ENCODE data around the gene FAM50A. TPM values are rescaled to one million over a fixed set of nuclear protein-coding genes. Genes with fewer than 3 reads are reported as not detected.

FAM50A gene
- total and polyA plus RNA-seq, 2 of the 4 experiments (the other 2 are of a cell fraction): 46.4 to 119 TPM

DNA sequence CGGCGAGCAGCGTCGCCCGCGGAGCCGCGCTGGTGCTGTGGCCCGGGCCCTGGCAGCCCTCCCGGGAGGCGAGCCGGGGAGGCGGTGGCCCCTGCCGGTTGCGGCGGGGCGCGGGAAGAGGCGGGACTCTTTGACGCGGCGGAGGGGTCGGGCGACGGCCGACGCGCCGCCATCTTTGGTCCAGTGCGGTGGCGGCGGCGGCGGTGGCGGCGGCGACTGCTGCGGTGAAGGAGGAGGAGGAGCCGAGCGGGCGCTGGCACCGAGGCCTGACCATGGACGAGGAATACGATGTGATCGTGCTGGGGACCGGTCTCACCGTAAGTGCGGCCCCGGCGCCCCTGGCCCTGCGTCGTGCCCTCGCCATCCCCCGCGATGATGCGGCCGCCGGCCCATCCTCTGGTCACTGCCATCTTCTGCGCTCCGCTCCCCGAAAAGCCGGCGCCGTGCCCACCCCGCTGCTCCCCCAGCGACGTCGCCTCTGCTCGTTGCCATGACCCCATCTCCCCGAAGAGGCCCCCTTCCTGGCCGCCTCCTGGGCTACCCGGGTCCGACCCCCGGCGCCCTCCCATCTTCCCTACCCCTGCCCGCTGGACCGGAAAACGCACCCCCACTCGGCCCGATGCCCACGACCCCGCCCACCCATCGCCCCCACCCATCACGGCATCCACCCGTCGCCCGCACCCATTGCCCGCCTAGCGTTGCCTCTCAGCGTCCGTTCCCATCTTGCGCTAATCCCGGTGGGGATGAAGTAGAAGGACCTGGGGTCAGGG lies 6.8 kb upstream of the FAM50A start, which contains the start of gene GDI1:
Gene GDI1 (plus strand): TSS at position 172 of the 770 bp plus-strand sequence. CDS start 101 bp downstream, at position 273.
- Histone ChIP-seq H3K27me3 (ENCODE audit: control insufficient read depth, insufficient read depth, low read length) (no peaks in the 10 kb centered on the region), H3K23ac (ENCODE audit: low read depth, low read length) (peak within 1 kb of the TSS; percentile 85), H2AK9ac (replicated peaks; ENCODE audit: low read depth, low read length, poor library complexity) (peak within 1 kb of the TSS; percentile 98), H2AFZ (replicated peaks; ENCODE audit: low read length, poor library complexity) (peak within 1 kb of the TSS; percentile 89), H3K9me3 (ENCODE audit: control insufficient read depth, insufficient read depth, low read length) (no peaks in the 10 kb centered on the region), H3K27ac (ENCODE audit: insufficient read depth, low read length) (peak within 1 kb of the TSS; percentile 95), H4K91ac (ENCODE audit: insufficient read depth, low read depth, low read length) (peak within 1 kb of the TSS; percentile 56), H2BK120ac (ENCODE audit: low read depth, low read length) (no peak within 1 kb of the TSS), H3K9ac (ENCODE audit: low read depth, low read length) (peak within 1 kb of the TSS; percentile 87), H3K18ac (ENCODE audit: low read depth, low read length) (peak within 1 kb of the TSS; percentile 81), H3K4me3 (ENCODE audit: insufficient read depth, low read depth, low read length) (peak within 1 kb of the TSS; percentile 98), H3K4me1 (ENCODE audit: control insufficient read depth, insufficient read depth, low read length) (peaks cover 3% of the 10 kb centered on the region), H3K9me1 (ENCODE audit: insufficient read depth, low read length) (no peaks in the 10 kb centered on the region), H2AK5ac (ENCODE audit: low read depth, low read length) (peak within 1 kb of the TSS; percentile 87), H3K36me3 (ENCODE audit: control insufficient read depth, insufficient read depth, low read length) (peaks cover 49% of the 10 kb centered on the region), H3K4me2 (ENCODE audit: low read depth, low read length) (peak within 1 kb of the TSS; percentile 95), H4K20me1 (ENCODE audit: insufficient read depth, low read length) (peaks cover 14% of the 10 kb centered on the region), H3K56ac (ENCODE audit: extremely low read depth, insufficient read depth, low read length) (peak within 1 kb of the TSS; percentile 71), H3K14ac (replicated peaks; ENCODE audit: low read depth, low read length) (peak within 1 kb of the TSS; percentile 94), H2BK5ac (ENCODE audit: low read depth, low read length, poor library complexity, severe bottlenecking) (peak within 1 kb of the TSS; percentile 100), H2BK15ac (ENCODE audit: low read depth, low read length) (no peak within 1 kb of the TSS; the same call in 2 of the 3 replicates), H4K8ac (ENCODE audit: low read depth in 2 of 2, low read length in 2 of 2) (peak within 1 kb of the TSS; percentile 77 to 86), H2BK20ac (ENCODE audit: low read depth, low read length) (no peak within 1 kb of the TSS), H4K5ac (ENCODE audit: low read depth, low read length) (peak within 1 kb of the TSS; percentile 70), H3K4ac (ENCODE audit: low read depth, low read length) (peak within 1 kb of the TSS; percentile 90), H3K79me1 (ENCODE audit: low read depth in 1 of 2, low read length in 2 of 2) (peaks cover 0 to 12% of the 10 kb centered on the region in 2 experiments; a peak in 1 of 4 replicates)
- 38% methylated on average over 30 of the region's 93 CpGs; no CpG with 5 or more reads in 1 of the 2 experiments for WGBS, 2 experiments (ENCODE audit: extremely low coverage in 2 of 2, insufficient read length in 1 of 2)
- ChIA-PET CTCF (no interaction called here), POLR2A (ENCODE audit: unreplicated experiment) (interaction anchor here (1.5 kb wide), 1 partner anchor 10 kb away, joined by 3 read pairs; no protein-coding TSS in a partner anchor)
- intact Hi-C loops (cut with micrococcal nuclease): no loop called here
- peak; percentile 22 for DNase-seq
- no TSS peak for BruUV-seq (replicated peaks)
- dilution Hi-C loops (cut with HindIII; ENCODE audit: low sequenced_read_pairs, unreplicated experiment): no loop called here
- peak; percentile 77 for ATAC-seq (ENCODE audit: low read depth)
- in situ Hi-C loops (cut with MboI; ENCODE audit: low sequenced_read_pairs): no loop called here
- TF ChIP-seq CEBPB (IDR thresholded peaks at IDR 0.05; ENCODE audit: low read depth, low read length) (no peak), MXI1 (IDR thresholded peaks at IDR 0.05; ENCODE audit: borderline replicate concordance, low read depth, low read length) (no peak)
